B cell (primary cell): ENCODE data around the gene SMIM17. TPM values are rescaled to one million over a fixed set of nuclear protein-coding genes. Genes with fewer than 3 reads are reported as not detected.

Experiments used
- ATAC-seq: fragments of 200-7000 bp; cut with Tn5 transposase; one replicate; pipeline ENCODE4 v1.10.0; 2021; ENCODE audit warnings: low read depth, mild to moderate bottlenecking, moderate number of reproducible peaks, moderate library complexity
- CTCF ChIA-PET: fragments of 350-600 bp; sonication (Branson Sonifier 250); formaldehyde crosslinking; loops from one replicate; lab custom pipeline; 2021; ENCODE audit warnings: antibody characterized with exemption, inconsistent platforms; lab: Charles Lee
- POLR2A ChIA-PET: fragments of 350-600 bp; sonication (Branson Sonifier 250); formaldehyde crosslinking; loops from one replicate; lab custom pipeline; 2021; ENCODE audit warnings: antibody characterized with exemption; lab: Charles Lee
- DNase-seq: peaks from one replicate; pipeline ENCODE4 v3.0.0; 2013
- H2AFZ ChIP-seq: 2 replicates; pipeline ENCODE4 v1.6.1; 2012; ENCODE audit warnings: mild to moderate bottlenecking, low read depth, low read length; ENCODE audit not compliant: insufficient read depth, poor library complexity, severe bottlenecking
- H3K27ac ChIP-seq, 2 donors: 1 replicate in 1 of 2; 2 replicates in 1 of 2; pipeline ENCODE4 v1.5.1; 2012 to 2013; ENCODE audit warnings: low read length in 2 of 2, mild to moderate bottlenecking in 2 of 2, moderate library complexity in 1 of 2
- H3K27me3 ChIP-seq, 4 experiments: fragments of 200-600 bp in 1 of 4; sonication (generic) in 1 of 4; replicated peaks in 1 of 4; 1 replicate in 2 of 4; 2 replicates in 2 of 4; pipeline versions ENCODE4 v1.6.1 to v1.7.0; 2013 to 2016; ENCODE audit warnings: low read length in 3 of 4, mild to moderate bottlenecking in 2 of 4, mixed read lengths in 1 of 4, moderate library complexity in 1 of 4; ENCODE audit not compliant: insufficient read depth in 4 of 4, control insufficient read depth in 3 of 4; ENCODE audit errors: control extremely low read depth in 1 of 4
- H3K36me3 ChIP-seq, 2 experiments: replicated peaks in 1 of 2; 1 replicate in 1 of 2; 2 replicates in 1 of 2; pipeline versions ENCODE4 v1.6.1 to v1.7.1; 2013; ENCODE audit warnings: low read length in 1 of 2; ENCODE audit not compliant: insufficient read depth in 2 of 2, control insufficient read depth in 1 of 2; ENCODE audit errors: control extremely low read depth in 1 of 2, extremely low read depth in 1 of 2
- H3K4me1 ChIP-seq, 2 donors: fragments of 200-600 bp in 1 of 2; sonication (generic) in 1 of 2; 1 replicate in 1 of 2; 2 replicates in 1 of 2; pipeline versions ENCODE4 v1.5.1 to v1.6.1; 2013 to 2017; ENCODE audit warnings: low read length in 2 of 2; ENCODE audit not compliant: control insufficient read depth in 2 of 2, insufficient read depth in 2 of 2
- H3K4me2 ChIP-seq: replicated peaks from 2 replicates; pipeline ENCODE3; 2012; ENCODE audit warnings: mild to moderate bottlenecking, low read depth, low read length; ENCODE audit not compliant: poor library complexity, severe bottlenecking
- H3K4me3 ChIP-seq, 5 experiments: fragments of 200-600 bp in 1 of 5; sonication (generic) in 1 of 5; 1 replicate in 3 of 5; 2 replicates in 2 of 5; pipeline versions ENCODE4 v1.5.1 to v1.7.0; 2011 to 2016; ENCODE audit warnings: low read length in 4 of 5, mild to moderate bottlenecking in 4 of 5, low read depth in 2 of 5, control low read depth in 1 of 5, moderate library complexity in 1 of 5; ENCODE audit not compliant: insufficient read depth in 1 of 5; ENCODE audit errors: control extremely low read depth in 1 of 5, extremely low read depth in 1 of 5
- H3K79me2 ChIP-seq: fragments of 200-600 bp; sonication (generic); one replicate; pipeline ENCODE4 v1.6.0; 2016; ENCODE audit warnings: low read length; ENCODE audit not compliant: control insufficient read depth, insufficient read depth
- H3K9ac ChIP-seq: fragments of 200-600 bp; sonication (generic); 2 replicates; pipeline ENCODE4 v1.6.1; 2017; ENCODE audit warnings: mild to moderate bottlenecking, low read length, moderate library complexity
- H3K9me3 ChIP-seq, 3 donors: one replicate each; pipeline versions ENCODE4 v1.6.1 to v1.7.1; 2013; ENCODE audit warnings: low read length in 2 of 3; ENCODE audit not compliant: control insufficient read depth in 2 of 3, insufficient read depth in 1 of 3; ENCODE audit errors: control extremely low read depth in 1 of 3
- H4K20me1 ChIP-seq: 2 replicates; pipeline ENCODE4 v1.6.0; 2012; ENCODE audit warnings: mild to moderate bottlenecking, low read length; ENCODE audit not compliant: insufficient read depth, control insufficient read depth, poor library complexity, severe bottlenecking
- H3K27ac Mint-ChIP-seq: one replicate; pipeline ENCODE4 v1.8.0; 2021; ENCODE audit warnings: mixed read lengths
- H3K27me3 Mint-ChIP-seq: one replicate; pipeline ENCODE4 v1.8.0; 2021; ENCODE audit warnings: mixed read lengths
- H3K4me1 Mint-ChIP-seq: one replicate; pipeline ENCODE4 v1.8.0; 2021; ENCODE audit warnings: mixed read lengths
- H3K4me3 Mint-ChIP-seq: one replicate; pipeline ENCODE4 v1.8.0; 2021; ENCODE audit warnings: mixed read lengths
- H3K9me3 Mint-ChIP-seq: one replicate; pipeline ENCODE4 v1.8.0; 2022; ENCODE audit warnings: mixed read lengths; ENCODE audit not compliant: insufficient read depth
- EZH2 ChIP-seq: IDR thresholded peaks from 2 replicates; pipeline ENCODE4 v1.6.1; 2012; ENCODE audit warnings: borderline replicate concordance, low read depth, mild to moderate bottlenecking, moderate library complexity, low read length; ENCODE audit not compliant: insufficient read depth, poor library complexity, severe bottlenecking
- WGBS: methylation state at CpG from one replicate; pipeline ENCODE4 v1.1.5; 2013; ENCODE audit warnings: missing lambda C conversion rate; ENCODE audit not compliant: insufficient coverage; 5-methylcytosine and 5-hydroxymethylcytosine counted together
- intact Hi-C: fragments of 100-400 bp; cut with micrococcal nuclease; formaldehyde crosslinking; loops from one replicate; pipeline ENCODE4 v1.10.0; 2022
- polyA plus RNA-seq: library from polyadenylated mRNA; depleted of rRNA; stranded (reverse); fragments of >200 nt; gene quantifications from 2 replicates; pipeline ENCODE4 v1.2.3, GENCODE V29; 2012
- total RNA-seq, 2 donors: library from RNA; stranded (reverse); fragments of 120-200 nt in 1 of 2; gene quantifications; 1 replicate in 1 of 2; 2 replicates in 1 of 2; pipeline versions ENCODE4 v1.2.3 to v1.2.4, GENCODE V29; 2013 to 2022
- TF ChIP-seq, protein P1 (sequence below): fragments of 200-600 bp; IDR thresholded peaks from one replicate; pipeline ENCODE4 v1.8.0; 2022; ENCODE audit warnings: antibody characterized with exemption, mild to moderate bottlenecking

SMIM17 gene
- total and polyA plus RNA-seq, 2 donors (not counting 1 experiment from before 2014, with no cell fraction given) = not detected

DNA sequence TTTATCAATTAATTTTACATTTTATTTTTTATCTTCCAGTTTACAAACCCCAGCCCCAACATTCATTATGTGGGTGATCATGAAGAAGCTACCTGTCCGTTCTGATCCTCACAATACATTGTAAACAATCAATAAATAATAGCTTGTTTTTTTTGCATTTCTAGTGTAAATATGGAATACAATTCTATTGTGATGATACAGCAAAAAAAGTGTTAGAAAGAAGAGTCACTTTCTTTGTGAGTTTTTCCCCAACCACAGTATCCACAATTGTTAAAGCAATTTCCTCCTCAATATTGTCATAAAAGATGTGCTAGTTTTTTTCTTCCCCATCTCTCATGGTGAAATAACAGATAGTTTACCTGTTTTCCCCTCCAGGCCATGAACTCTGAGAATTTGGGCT lies 58.9 kb downstream of the SMIM17 start:
- no peaks in the 10 kb centered on the region for H3K27me3 ChIP-seq
- no peak overlapping the region for H3K27ac ChIP-seq
- TF ChIP-seq, protein P1, sequence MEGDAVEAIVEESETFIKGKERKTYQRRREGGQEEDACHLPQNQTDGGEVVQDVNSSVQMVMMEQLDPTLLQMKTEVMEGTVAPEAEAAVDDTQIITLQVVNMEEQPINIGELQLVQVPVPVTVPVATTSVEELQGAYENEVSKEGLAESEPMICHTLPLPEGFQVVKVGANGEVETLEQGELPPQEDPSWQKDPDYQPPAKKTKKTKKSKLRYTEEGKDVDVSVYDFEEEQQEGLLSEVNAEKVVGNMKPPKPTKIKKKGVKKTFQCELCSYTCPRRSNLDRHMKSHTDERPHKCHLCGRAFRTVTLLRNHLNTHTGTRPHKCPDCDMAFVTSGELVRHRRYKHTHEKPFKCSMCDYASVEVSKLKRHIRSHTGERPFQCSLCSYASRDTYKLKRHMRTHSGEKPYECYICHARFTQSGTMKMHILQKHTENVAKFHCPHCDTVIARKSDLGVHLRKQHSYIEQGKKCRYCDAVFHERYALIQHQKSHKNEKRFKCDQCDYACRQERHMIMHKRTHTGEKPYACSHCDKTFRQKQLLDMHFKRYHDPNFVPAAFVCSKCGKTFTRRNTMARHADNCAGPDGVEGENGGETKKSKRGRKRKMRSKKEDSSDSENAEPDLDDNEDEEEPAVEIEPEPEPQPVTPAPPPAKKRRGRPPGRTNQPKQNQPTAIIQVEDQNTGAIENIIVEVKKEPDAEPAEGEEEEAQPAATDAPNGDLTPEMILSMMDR = no peak
- no peak for TF ChIP-seq EZH2
- no peak for DNase-seq
- no peaks in the 10 kb centered on the region for H3K4me1 Mint-ChIP-seq
- intact Hi-C loops = no loop called here
- H3K4me1 ChIP-seq = no peaks in the 10 kb centered on the region
- no peaks in the 10 kb centered on the region for H3K27me3 Mint-ChIP-seq
- no peaks in the 10 kb centered on the region for H3K36me3 ChIP-seq
- ATAC-seq = no peak
- H3K9ac ChIP-seq = no peak overlapping the region
- no peak overlapping the region for H3K4me2 ChIP-seq
- H3K4me3 Mint-ChIP-seq = no peak overlapping the region
- CTCF ChIA-PET = no interaction called here
- H2AFZ ChIP-seq = no peak overlapping the region
- no CpG with 5 or more reads among the region's 1 CpG for WGBS
- peaks cover 0 to 13% (median 0%) of the 10 kb centered on the region in 3 donors for H3K9me3 ChIP-seq
- POLR2A ChIA-PET = no interaction called here
- no peak overlapping the region for H3K4me3 ChIP-seq
- no peaks in the 10 kb centered on the region for H4K20me1 ChIP-seq
- no peaks in the 10 kb centered on the region for H3K79me2 ChIP-seq
- no peak overlapping the region for H3K27ac Mint-ChIP-seq
- H3K9me3 Mint-ChIP-seq = peaks cover 9% of the 10 kb centered on the region

DNA sequence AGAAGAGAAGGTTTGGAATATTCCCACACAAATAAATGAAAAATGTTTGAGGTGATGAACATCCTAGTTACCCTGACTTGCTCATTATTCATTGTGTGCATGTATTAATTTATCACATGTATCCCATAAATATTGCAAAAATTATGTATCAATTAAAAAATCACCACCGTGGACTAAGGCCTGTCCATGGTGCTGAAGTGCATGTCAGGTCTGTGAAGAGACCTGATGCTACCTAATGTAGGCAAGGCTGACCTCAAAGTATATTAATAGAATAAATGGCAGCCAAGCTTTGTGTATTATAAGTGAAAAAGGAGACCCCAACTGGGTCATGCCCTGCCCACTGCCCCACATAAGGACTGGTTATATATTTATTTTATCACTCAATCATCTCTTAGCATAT lies 63.0 kb downstream of the SMIM17 start:
- no peaks in the 10 kb centered on the region for H3K27me3 ChIP-seq
- H3K9me3 Mint-ChIP-seq = peaks cover 8% of the 10 kb centered on the region
- no peak overlapping the region for H3K4me3 ChIP-seq

More for the DNA sequence above, 63.0 kb downstream of the SMIM17 start:
- ChIA-PET CTCF (no interaction called here), POLR2A (no interaction called here)
- H2AFZ ChIP-seq = no peak overlapping the region
- no peak overlapping the region for H3K4me2 ChIP-seq
- DNase-seq (no peak), ATAC-seq (no peak)
- Mint-ChIP-seq H3K27me3 (no peaks in the 10 kb centered on the region), H3K4me3 (no peak overlapping the region), H3K27ac (no peak overlapping the region), H3K4me1 (no peaks in the 10 kb centered on the region)
- TF ChIP-seq EZH2 = no peak
- TF ChIP-seq, protein P1 = no peak
- no peaks in the 10 kb centered on the region for H3K79me2 ChIP-seq
- no peak overlapping the region for H3K27ac ChIP-seq
- H4K20me1 ChIP-seq = no peaks in the 10 kb centered on the region
- intact Hi-C loops = no loop called here
- H3K36me3 ChIP-seq = no peaks in the 10 kb centered on the region
- no CpG with 5 or more reads among the region's 1 CpG for WGBS
- H3K9ac ChIP-seq = no peak overlapping the region
- H3K9me3 ChIP-seq = peaks cover 0 to 8% (median 2%) of the 10 kb centered on the region in 3 donors
- H3K4me1 ChIP-seq = no peaks in the 10 kb centered on the region

Other genes starting within 250 kb of the SMIM17 start
- 10.0 and 10.1 TPM in 2 replicates for gene ZNF582, start 249.6 kb upstream of the SMIM17 start, total RNA-seq
- 3.8 and 4.8 TPM in 2 replicates for gene ZNF582, start 249.6 kb upstream of the SMIM17 start, polyA plus RNA-seq
- 11.1 and 11.7 TPM in 2 replicates for gene ZNF583, start 238.8 kb upstream of the SMIM17 start, total RNA-seq
- 1.4 and 1.5 TPM in 2 replicates for gene ZNF583, start 238.8 kb upstream of the SMIM17 start, polyA plus RNA-seq
- 4.4 and 6.5 TPM in 2 replicates for gene ZNF667, start 165.8 kb upstream of the SMIM17 start, total RNA-seq
- gene ZNF667, start 165.8 kb upstream of the SMIM17 start, polyA plus RNA-seq = 2.8 and 6.0 TPM in 2 replicates
- gene ZNF471, start 135.3 kb upstream of the SMIM17 start, total RNA-seq = 4.7 and 5.9 TPM in 2 replicates
- gene ZNF471, start 135.3 kb upstream of the SMIM17 start, polyA plus RNA-seq = 0.91 and 1.6 TPM in 2 replicates
- 11.6 and 13.1 TPM in 2 replicates for gene ZFP28, start 104.2 kb upstream of the SMIM17 start, total RNA-seq
- gene ZFP28, start 104.2 kb upstream of the SMIM17 start, polyA plus RNA-seq = 2.5 and 4.6 TPM in 2 replicates
- gene ZNF470, start 75.7 kb upstream of the SMIM17 start, total RNA-seq = 6.9 and 11.9 TPM in 2 replicates
- gene ZNF470, start 75.7 kb upstream of the SMIM17 start, polyA plus RNA-seq = 1.1 and 1.9 TPM in 2 replicates
- 9.0 and 9.3 TPM in 2 replicates for gene ZNF71, start 47.9 kb upstream of the SMIM17 start, total RNA-seq
- 4.8 and 6.4 TPM in 2 replicates for gene ZNF71, start 47.9 kb upstream of the SMIM17 start, polyA plus RNA-seq
- 7.0 and 10.1 TPM in 2 replicates for gene ZNF835, start 28.6 kb downstream of the SMIM17 start, total RNA-seq
- 2.1 and 4.3 TPM in 2 replicates for gene ZNF835, start 28.6 kb downstream of the SMIM17 start, polyA plus RNA-seq
- gene PEG3, start 197.6 kb downstream of the SMIM17 start, total RNA-seq = not detected in 2 replicates
- 0.01 TPM in 1 of 2 replicates, not detected in the other for gene PEG3, start 197.6 kb downstream of the SMIM17 start, polyA plus RNA-seq
- gene ZIM2, start 197.6 kb downstream of the SMIM17 start, total RNA-seq = not detected in 2 replicates
- not detected in 2 replicates for gene ZIM2, start 197.6 kb downstream of the SMIM17 start, polyA plus RNA-seq